Urinary bladder (tissue), 4 donors: ENCODE data around the gene IL1RL1. TPM values are rescaled to one million over a fixed set of nuclear protein-coding genes. Genes with fewer than 3 reads are reported as not detected.

ENCODE experiments used
- DNase-seq: peaks from one replicate; pipeline ENCODE4 v3.0.0-alpha.2; 2015; ENCODE audit errors: extremely low spot score
- H3K27ac ChIP-seq: one replicate; pipeline ENCODE4 v1.5.1; 2013; ENCODE audit warnings: low read depth, mild to moderate bottlenecking, moderate library complexity
- H3K36me3 ChIP-seq: one replicate; pipeline ENCODE4 v1.6.1; 2013; ENCODE audit warnings: mild to moderate bottlenecking, moderate library complexity; ENCODE audit not compliant: insufficient read depth
- H3K4me1 ChIP-seq: one replicate; pipeline ENCODE4 v1.6.1; 2013; ENCODE audit warnings: mild to moderate bottlenecking, moderate library complexity; ENCODE audit not compliant: insufficient read depth
- H3K4me3 ChIP-seq: one replicate; pipeline ENCODE4 v1.5.1; 2013; ENCODE audit warnings: low read depth, low read length
- WGBS: extraction: QIAGEN DNeasy Blood & Tissue Kit; methylation state at CpG from one replicate; pipeline ENCODE4 v1.1.7; 2013; 5-methylcytosine and 5-hydroxymethylcytosine counted together
- polyA plus RNA-seq: library from polyadenylated mRNA; stranded (reverse); fragments of 200-250 nt; gene quantifications from one replicate; pipeline ENCODE4 v1.2.3, GENCODE V29; 2013
- total RNA-seq: library from RNA; depleted of rRNA; stranded (reverse); fragments of >200 nt; gene quantifications from one replicate; pipeline ENCODE4 v1.2.3, GENCODE V29; 2014
- donor health status: healthy with polysubstance abuse.
- donor health status: healthy.

Gene IL1RL1
- total and polyA plus RNA-seq, 2 donors, result 7.3 to 12.8 TPM

- no peaks in the 10 kb centered on the region for H3K36me3 ChIP-seq
- no peak for DNase-seq
- H3K4me1 ChIP-seq, result no peaks in the 10 kb centered on the region
- no peak overlapping the region for H3K27ac ChIP-seq
- 84% methylated on average over 2 of the region's 2 CpGs for WGBS
- H3K4me3 ChIP-seq, result no peak overlapping the region
These were observed 45.4 kb downstream of the IL1RL1 start for GRCh38 chr2:102356741-102357140.

GRCh38 chr2:102357937-102358336, 46.6 kb downstream of the IL1RL1 start:
- 57% methylated on average over 2 of the region's 2 CpGs for WGBS
- Histone ChIP-seq H3K36me3 (no peaks in the 10 kb centered on the region), H3K4me1 (no peaks in the 10 kb centered on the region), H3K4me3 (no peak overlapping the region), H3K27ac (no peak overlapping the region)
- DNase-seq, result no peak

- WGBS, result 92% methylated on average over 8 of the region's 8 CpGs
- H3K4me1 ChIP-seq, result no peaks in the 10 kb centered on the region
- no peak for DNase-seq
- H3K27ac ChIP-seq, result no peak overlapping the region
- no peak overlapping the region for H3K4me3 ChIP-seq
- no peaks in the 10 kb centered on the region for H3K36me3 ChIP-seq
These were observed 47.1 kb downstream of the IL1RL1 start for GRCh38 chr2:102358496-102358895.

- Histone ChIP-seq H3K27ac (no peak overlapping the region), H3K36me3 (peaks cover 1% of the 10 kb centered on the region), H3K4me1 (no peaks in the 10 kb centered on the region), H3K4me3 (no peak overlapping the region)
- 89% methylated on average over 3 of the region's 3 CpGs for WGBS
- DNase-seq, result no peak
These were observed 48.2 kb downstream of the IL1RL1 start for GRCh38 chr2:102359527-102359926.

GRCh38 chr2:102361632-102362241, 50.4 kb downstream of the IL1RL1 start:
- Histone ChIP-seq H3K36me3 (peaks cover 1% of the 10 kb centered on the region), H3K4me1 (no peaks in the 10 kb centered on the region), H3K4me3 (no peak overlapping the region), H3K27ac (no peak overlapping the region)
- DNase-seq, result no peak
- WGBS, result 67% methylated on average over 5 of the region's 5 CpGs

GRCh38 chr2:102365763-102366162, 54.4 kb downstream of the IL1RL1 start:
- Histone ChIP-seq H3K4me1 (no peaks in the 10 kb centered on the region), H3K4me3 (no peak overlapping the region), H3K27ac (no peak overlapping the region), H3K36me3 (peaks cover 1% of the 10 kb centered on the region)
- no peak for DNase-seq
- WGBS, result 74% methylated on average over 1 of the region's 1 CpG

GRCh38 chr2:102366406-102367112, 55.2 kb downstream of the IL1RL1 start:
- WGBS, result 79% methylated on average over 3 of the region's 3 CpGs
- no peaks in the 10 kb centered on the region for H3K4me1 ChIP-seq
- no peak overlapping the region for H3K4me3 ChIP-seq
- H3K36me3 ChIP-seq, result peaks cover 1% of the 10 kb centered on the region
- no peak overlapping the region for H3K27ac ChIP-seq
- no peak for DNase-seq

- Histone ChIP-seq H3K4me3 (no peak overlapping the region), H3K4me1 (no peaks in the 10 kb centered on the region), H3K27ac (no peak overlapping the region), H3K36me3 (peaks cover 1% of the 10 kb centered on the region)
- 73% methylated on average over 6 of the region's 6 CpGs for WGBS
- DNase-seq, result no peak
These were observed 56.1 kb downstream of the IL1RL1 start for GRCh38 chr2:102367331-102367971.

GRCh38 chr2:102368461-102369109, 57.2 kb downstream of the IL1RL1 start:
- no peak for DNase-seq
- no peak overlapping the region for H3K4me3 ChIP-seq
- no peak overlapping the region for H3K27ac ChIP-seq
- H3K4me1 ChIP-seq, result no peaks in the 10 kb centered on the region
- WGBS, result 82% methylated on average over 5 of the region's 5 CpGs
- H3K36me3 ChIP-seq, result peaks cover 1% of the 10 kb centered on the region

- no peak for DNase-seq
- Histone ChIP-seq H3K27ac (no peak overlapping the region), H3K4me1 (no peaks in the 10 kb centered on the region), H3K36me3 (no peaks in the 10 kb centered on the region), H3K4me3 (no peak overlapping the region)
- WGBS, result 77% methylated on average over 1 of the region's 1 CpG
These were observed 58.5 kb downstream of the IL1RL1 start for GRCh38 chr2:102369866-102370265.

GRCh38 chr2:102376052-102376591, 64.8 kb downstream of the IL1RL1 start:
- no peak overlapping the region for H3K4me3 ChIP-seq
- H3K36me3 ChIP-seq, result no peaks in the 10 kb centered on the region
- H3K4me1 ChIP-seq, result no peaks in the 10 kb centered on the region
- 67% methylated on average over 1 of the region's 1 CpG for WGBS
- H3K27ac ChIP-seq, result no peak overlapping the region
- no peak for DNase-seq

- no peak for DNase-seq
- H3K36me3 ChIP-seq, result no peaks in the 10 kb centered on the region
These were observed 72.4 kb downstream of the IL1RL1 start for GRCh38 chr2:102383722-102384121.

GRCh38 chr2:102385522-102385921, 74.2 kb downstream of the IL1RL1 start:
- WGBS, result 80% methylated on average over 1 of the region's 1 CpG

More at GRCh38 chr2:102383722-102384121, 72.4 kb downstream of the IL1RL1 start:
- Histone ChIP-seq H3K4me1 (no peaks in the 10 kb centered on the region), H3K4me3 (no peak overlapping the region), H3K27ac (no peak overlapping the region)

More at GRCh38 chr2:102385522-102385921, 74.2 kb downstream of the IL1RL1 start:
- H3K4me1 ChIP-seq, result no peaks in the 10 kb centered on the region
- no peak overlapping the region for H3K4me3 ChIP-seq
- no peak overlapping the region for H3K27ac ChIP-seq
- H3K36me3 ChIP-seq, result no peaks in the 10 kb centered on the region
- no peak for DNase-seq
